GM21447 (cell line): ENCODE data around the gene NUAK2.
"Not testable (repeated sequence)": the region's sequence is repeated elsewhere in the genome, so short reads cannot be mapped to it uniquely, and the experiment has no call there.

ENCODE experiments used
- ATAC-seq: cut with Tn5 transposase; IDR thresholded peaks from one replicate; pipeline ENCODE4 v1.9.1; 2021; ENCODE audit not compliant: unreplicated experiment

Gene NUAK2

DNA sequence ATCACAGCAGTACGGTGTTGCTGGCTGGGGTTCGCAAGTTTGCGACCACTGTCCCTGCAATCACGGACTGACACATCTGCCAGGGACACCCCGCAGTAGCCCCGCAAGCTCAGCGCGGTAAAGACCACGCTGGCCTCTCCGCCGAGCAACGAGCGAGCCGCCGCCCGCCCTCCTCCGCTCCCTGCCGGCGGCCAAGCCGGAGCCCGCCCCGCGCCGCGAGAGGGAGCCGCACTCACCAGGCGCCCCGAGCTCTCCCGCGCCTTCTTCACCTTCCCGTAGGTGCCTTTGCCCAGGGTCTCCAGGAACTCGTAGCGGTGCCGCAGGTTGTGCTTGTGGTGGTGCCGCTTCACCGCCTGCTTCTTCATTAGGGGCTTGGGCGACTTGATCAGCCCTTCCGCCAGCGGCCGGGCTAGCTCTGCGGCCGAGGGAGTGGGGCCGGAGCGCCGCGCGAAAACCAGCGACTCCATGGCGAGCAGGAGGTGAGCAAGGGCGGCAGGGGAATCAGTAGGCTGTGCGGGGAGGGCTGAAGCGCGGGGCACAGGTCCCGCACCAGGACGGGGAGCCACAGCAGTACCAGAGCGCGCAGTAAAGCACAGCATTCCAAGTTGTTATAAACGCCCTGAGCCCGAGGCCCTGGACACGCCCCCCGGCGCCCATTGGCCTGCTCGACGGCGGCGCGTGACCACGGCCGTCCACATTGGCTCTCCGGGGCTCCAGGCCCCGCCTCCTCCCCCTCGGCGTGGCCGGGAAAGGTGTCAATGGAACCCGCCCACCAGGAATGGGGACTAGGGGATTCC is at the start of gene NUAK2:
Gene NUAK2 (minus strand): TSS at position 584 of the 797 bp plus-strand sequence. CDS start 117 bp downstream, at position 467.
- no peak for ATAC-seq

DNA sequence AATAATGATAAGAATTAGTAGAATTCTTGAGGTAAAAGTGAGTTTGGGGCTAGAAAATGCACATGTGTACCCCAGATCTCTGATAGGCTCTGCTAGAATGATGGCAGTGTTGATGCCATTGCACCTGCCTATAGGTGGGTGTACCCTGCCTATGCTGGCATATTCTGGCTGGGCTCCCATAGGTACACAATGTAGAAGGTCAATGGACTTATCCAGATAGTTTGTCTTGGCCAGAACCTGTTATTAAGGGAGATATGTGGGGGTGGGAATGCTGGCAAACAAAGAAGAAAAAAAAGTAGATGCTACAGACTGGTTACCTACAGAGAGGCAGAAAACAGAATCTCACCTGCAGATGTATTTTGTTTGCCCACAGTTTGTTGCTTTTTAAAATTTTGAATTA is 49.2 kb upstream of the NUAK2 start:
- ATAC-seq: no peak

DNA sequence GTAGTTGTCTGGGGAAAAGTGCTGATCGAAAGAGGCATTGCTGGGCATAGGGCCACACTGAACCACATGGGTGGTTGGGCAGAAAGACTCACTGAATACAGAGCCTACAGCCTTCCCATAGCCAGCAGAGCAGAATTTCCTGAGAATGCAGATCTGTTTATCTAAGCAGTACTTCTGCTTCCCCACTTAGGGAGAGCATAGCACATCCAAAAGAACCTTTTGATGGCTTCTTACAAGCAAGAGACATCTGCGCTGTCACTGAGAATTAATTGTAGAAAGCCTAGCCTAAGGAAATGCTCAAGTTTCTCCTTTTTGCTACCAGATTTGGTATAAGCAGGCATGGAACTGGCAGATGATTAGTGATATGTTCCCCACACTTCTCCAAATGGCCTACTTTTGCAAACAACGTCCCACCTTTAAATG is 48.2 kb upstream of the NUAK2 start:
- ATAC-seq: no peak

DNA sequence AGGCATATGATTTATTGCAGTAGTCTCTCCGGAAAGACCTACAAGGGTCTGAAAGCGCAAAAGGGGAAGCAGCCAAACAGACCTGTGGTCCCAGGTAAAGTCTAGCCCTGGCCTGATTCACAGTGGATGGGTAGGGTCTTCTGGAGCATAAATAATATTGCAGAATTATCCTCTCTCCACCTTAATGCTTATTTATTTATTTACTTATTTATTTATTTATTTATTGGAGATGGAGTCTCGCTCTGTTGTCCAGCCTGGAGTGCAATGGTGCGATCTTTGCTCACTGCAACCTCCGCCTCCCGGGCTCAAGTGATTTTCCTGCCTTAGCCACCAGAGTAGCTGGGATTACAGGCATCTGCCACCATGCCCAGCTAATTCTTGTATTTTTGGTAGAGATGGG is 46.9 kb upstream of the NUAK2 start:
- ATAC-seq: no peak

GRCh38 chr1:205365945-205366463 is 44.5 kb upstream of the NUAK2 start:
- ATAC-seq: no peak

GRCh38 chr1:205365086-205365485 is 43.5 kb upstream of the NUAK2 start:
- not testable (repeated sequence) for ATAC-seq

DNA sequence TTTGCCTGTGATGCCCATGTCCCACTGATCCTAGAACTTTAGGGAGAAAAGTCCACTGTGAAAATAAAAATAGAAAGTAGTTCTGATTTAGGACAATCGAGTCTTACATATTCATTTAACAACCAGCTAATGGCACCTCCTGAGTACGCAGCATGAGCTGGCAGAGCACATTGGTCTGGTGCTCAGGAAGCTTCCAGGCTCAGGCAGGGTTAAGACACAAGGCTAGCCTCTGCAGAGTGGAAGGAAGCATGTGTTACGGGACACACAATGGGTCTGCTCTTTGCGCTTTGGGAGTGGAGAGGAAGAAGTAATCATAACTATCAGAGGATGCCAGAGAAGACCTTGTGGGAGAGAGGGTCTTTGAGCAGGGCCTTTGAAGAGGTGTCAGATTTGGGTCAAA is 39.3 kb upstream of the NUAK2 start:
- ATAC-seq: no peak

DNA sequence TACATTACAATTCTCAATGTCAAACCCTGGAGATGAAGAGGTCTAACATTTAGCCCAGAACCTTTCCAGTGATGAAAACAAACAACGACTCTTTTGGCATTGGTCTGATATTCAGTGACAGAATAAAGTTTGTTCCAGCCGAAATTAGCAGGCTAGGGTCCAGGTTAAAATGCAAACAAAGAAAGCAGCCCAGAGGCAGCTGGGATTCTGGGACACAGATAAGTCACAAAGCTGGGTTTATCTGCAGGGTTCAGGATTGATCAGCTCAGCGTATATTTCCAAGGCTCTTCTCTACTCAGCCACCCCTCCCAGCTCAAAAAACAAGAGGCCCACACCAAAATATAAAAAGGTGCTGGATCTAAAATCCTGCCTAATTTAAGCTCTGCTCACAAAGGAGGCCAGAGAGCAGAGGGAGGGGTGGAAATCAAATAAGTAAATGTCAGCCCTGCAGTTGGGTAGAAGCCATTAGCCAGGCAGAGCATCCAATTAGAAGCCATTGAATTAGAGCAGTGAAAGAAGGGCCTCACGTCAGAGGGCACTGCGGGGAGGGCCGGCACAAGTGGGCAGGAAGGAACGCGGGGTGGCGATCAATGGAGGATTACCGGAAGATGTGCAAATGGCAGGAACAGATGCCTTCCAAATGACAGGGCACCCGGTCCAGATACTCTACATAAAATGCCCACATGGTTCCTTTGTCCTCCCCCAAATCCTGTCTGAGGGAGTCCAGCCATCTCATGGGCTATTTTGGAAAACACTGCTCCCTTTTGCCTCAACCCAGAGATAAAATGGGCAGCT is 38.4 kb upstream of the NUAK2 start:
- ATAC-seq: no peak

GRCh38 chr1:205358579-205358978 is 37.0 kb upstream of the NUAK2 start:
- ATAC-seq: no peak

GRCh38 chr1:205357567-205357966 is 36.0 kb upstream of the NUAK2 start:
- ATAC-seq: no peak

DNA sequence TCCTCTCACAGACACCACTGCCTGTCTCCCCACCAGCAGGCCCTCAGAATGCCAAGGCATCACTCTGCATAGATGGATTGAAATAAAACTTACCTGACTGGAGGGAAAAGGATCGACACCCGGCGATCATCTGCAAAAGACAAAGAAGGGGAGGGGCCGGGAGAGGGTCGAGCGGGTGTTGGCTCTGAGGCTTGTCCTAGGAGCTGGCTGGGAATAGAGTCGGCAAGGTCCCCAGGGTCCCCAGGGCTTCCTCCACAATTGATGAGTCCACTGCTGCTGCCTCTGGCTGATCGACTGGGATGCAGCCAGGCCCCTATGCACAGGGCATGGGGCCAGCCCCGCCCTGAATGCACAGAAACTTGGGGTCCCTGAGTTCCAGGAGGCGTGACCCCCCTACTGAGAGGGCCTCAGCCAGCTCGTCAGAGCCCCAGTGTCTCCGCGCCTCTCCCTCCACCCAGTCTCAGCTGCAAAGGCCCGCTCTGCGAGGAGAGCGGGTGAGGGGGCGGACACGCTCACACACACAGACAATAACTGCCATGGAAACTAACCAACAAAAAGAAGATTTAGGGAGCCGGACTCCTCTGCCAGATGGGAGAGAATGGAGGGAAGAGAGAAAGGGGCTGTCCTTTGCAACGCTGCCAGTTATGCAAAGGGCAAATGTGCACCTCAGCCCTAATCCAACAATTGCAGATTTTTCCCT is 35.0 kb upstream of the NUAK2 start, which contains the start of gene KLHDC8A:
Gene KLHDC8A (minus strand): TSS at position 483 of the 700 bp plus-strand sequence. CDS start 13,318 bp downstream, outside the sequence.
- ATAC-seq: no peak

DNA sequence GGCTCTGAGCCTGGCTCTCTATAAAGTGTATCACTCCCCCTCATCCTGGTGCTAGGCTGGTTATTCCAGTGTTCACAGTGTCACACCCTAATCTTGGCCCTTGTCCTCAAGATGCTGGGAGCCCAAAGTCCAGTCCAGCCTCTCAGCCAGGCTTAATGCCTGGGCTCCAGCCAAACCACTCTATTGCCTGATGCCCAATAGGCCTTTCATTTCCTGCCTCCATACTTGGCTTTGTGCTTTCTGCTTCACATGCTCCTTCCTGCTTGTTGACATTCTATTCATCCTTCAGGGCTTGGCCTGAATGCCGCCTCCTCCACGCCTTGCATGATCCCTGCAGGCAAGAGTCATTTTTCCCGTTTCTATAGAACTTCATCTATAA is 33.5 kb upstream of the NUAK2 start:
- no peak for ATAC-seq

GRCh38 chr1:205354259-205355074 is 32.9 kb upstream of the NUAK2 start:
- ATAC-seq: no peak

GRCh38 chr1:205353612-205354011 is 32.1 kb upstream of the NUAK2 start:
- ATAC-seq: no peak

GRCh38 chr1:205353191-205353590 is 31.6 kb upstream of the NUAK2 start:
- no peak for ATAC-seq

- ATAC-seq: no peak
Measured at GRCh38 chr1:205351984-205352713, 30.6 kb upstream of the NUAK2 start.

- no peak for ATAC-seq
Measured at GRCh38 chr1:205350691-205351141, 29.2 kb upstream of the NUAK2 start.

- ATAC-seq: no peak
Measured at GRCh38 chr1:205350124-205350523, 28.6 kb upstream of the NUAK2 start.
